NCI-H1930 (cell line): ENCODE results near the gene PGBD1.

Experiments
- DNase-seq, 2 experiments: peaks; one replicate each; lab custom pipeline; 2025; lab: John Stamatoyannopoulos, UW

PGBD1 gene, protein sequence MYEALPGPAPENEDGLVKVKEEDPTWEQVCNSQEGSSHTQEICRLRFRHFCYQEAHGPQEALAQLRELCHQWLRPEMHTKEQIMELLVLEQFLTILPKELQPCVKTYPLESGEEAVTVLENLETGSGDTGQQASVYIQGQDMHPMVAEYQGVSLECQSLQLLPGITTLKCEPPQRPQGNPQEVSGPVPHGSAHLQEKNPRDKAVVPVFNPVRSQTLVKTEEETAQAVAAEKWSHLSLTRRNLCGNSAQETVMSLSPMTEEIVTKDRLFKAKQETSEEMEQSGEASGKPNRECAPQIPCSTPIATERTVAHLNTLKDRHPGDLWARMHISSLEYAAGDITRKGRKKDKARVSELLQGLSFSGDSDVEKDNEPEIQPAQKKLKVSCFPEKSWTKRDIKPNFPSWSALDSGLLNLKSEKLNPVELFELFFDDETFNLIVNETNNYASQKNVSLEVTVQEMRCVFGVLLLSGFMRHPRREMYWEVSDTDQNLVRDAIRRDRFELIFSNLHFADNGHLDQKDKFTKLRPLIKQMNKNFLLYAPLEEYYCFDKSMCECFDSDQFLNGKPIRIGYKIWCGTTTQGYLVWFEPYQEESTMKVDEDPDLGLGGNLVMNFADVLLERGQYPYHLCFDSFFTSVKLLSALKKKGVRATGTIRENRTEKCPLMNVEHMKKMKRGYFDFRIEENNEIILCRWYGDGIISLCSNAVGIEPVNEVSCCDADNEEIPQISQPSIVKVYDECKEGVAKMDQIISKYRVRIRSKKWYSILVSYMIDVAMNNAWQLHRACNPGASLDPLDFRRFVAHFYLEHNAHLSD

DNA sequence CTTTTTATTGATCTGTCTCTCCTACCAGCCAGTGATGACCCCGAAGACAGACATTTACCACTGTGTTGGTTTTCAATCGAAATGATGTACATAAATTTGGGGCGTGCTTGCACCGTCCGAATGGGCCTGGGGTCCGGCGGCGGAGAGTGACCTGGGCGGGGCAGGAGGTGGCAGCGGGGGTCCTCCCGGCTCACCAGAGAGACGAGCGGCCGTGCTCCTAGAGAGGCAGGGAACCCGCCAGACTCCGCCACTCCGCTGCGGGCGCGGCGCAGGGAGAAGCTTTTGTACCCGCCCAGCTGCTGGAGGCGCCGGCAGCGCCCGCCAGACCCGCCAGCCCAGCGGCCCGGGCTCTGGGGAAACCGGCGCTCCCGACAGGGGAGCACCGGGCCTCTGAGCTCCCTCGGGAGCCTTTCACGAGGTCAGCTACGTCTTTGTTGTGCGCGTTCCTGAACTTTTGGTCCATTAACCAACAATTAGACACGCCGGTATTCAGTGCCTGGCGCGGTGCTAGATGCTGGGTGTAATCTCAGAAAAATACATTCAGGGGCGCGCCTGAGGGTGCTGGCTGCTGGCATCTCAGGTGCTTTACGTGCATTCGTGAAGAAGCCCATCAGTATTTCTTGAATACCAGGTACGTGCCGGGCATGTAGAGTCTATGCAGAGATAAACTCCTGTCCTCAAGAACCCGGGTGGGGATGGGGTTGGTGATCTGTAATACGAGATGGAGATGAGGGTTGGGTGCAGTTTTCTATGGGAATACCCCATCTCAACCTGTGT is at the start of gene PGBD1:
PGBD1 (plus strand) TSS at position 285 of the 777 bp plus-strand sequence. CDS start 2,242 bp downstream, outside the sequence.
- peak; percentile 76 to 84 for DNase-seq

DNA sequence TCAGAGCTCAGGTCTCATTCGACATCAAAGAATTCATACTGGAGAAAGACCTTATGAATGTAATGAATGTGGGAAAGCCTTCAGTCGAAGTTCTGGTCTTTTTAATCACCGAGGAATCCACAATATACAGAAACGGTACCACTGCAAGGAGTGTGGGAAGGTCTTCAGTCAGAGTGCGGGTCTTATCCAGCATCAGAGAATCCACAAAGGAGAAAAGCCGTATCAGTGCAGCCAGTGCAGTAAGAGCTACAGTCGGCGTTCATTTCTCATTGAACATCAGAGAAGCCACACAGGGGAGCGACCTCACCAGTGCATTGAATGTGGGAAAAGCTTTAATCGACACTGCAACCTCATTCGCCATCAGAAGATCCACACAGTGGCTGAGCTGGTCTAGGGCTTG is 48.6 kb upstream of the PGBD1 start:
- no peak for DNase-seq

DNA sequence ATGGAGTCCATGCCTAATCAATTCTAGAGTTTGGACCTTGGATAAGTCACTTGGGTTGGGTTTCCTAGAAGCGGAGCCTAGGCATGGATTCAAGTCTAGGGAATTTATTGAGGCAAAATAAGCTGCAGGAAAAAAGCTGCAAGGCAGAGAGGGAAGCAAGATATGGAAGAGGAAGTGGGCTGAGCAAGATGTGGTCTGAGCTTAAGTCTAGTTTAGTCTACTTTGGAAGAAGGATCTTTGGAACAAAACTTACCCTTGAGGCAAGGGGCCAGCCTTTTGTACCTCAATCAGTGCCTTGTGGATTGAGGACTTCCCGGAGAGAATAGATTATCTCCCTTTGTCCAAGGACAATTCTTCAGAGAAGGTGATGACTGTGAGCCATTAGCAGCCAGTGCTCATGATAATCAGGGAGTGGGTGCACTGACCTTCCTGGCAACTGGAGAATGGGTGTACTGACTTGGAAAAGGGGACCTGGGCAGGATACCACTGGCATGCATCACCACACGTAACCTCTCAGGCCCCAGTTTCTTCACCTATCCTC is 45.4 kb upstream of the PGBD1 start:
- no peak for DNase-seq

DNA sequence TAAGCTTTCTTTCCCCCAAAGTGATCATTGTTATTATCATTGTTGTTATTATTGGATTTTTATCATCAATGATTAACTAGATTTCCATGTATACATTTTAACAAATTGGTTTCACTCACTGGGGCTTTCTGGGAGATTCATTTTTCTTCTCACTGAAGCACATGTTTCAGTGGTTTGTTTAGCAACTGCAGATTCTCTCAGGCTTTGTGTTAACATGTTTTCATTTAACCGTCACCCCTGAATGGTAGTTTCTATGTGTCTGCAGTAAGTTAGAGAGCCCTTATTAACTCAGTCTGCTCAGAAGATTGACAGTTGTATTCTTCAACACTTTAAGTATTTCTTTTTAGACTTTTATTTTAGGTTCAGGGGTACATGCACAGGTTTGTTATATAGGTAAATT is 41.7 kb upstream of the PGBD1 start:
- DNase-seq = no peak

DNA sequence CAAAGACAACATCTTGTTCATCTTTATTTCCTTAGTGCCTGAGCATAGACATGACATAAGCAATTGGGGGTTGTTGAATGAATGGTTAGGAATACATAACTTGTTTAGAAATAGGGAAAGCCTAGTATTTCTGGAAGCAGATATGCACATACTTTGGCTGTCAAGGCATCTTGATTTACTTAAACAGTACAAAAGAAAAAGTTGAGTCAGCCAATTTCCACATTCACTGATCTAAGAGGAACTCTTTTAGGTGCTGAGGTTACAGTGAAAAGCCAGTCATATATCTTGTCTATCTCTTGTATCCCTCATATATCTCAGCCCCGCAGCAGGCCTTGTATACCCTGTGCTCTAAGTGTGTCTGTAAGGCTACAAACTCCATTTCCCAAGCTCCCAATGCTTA is 40.9 kb upstream of the PGBD1 start:
- DNase-seq = no peak

DNA sequence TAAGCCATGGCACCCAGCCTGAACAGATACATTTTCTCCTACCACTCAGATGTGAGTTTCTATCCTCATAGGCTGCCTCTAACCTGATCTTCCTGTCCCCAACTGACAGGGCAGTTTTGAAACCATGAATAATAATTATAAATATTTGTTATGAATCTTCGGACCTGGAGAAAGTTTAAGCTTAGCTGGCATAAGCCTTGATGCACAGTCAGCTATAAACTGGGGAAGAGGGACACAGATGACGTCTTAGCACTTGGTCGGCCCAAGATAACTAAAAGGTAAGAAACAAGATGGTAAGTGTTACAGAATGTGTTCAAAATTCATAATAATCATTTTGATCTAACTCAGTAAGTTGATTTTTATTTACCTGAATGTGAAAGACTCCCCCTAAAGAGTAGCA is 37.4 kb upstream of the PGBD1 start:
- no peak for DNase-seq

DNA sequence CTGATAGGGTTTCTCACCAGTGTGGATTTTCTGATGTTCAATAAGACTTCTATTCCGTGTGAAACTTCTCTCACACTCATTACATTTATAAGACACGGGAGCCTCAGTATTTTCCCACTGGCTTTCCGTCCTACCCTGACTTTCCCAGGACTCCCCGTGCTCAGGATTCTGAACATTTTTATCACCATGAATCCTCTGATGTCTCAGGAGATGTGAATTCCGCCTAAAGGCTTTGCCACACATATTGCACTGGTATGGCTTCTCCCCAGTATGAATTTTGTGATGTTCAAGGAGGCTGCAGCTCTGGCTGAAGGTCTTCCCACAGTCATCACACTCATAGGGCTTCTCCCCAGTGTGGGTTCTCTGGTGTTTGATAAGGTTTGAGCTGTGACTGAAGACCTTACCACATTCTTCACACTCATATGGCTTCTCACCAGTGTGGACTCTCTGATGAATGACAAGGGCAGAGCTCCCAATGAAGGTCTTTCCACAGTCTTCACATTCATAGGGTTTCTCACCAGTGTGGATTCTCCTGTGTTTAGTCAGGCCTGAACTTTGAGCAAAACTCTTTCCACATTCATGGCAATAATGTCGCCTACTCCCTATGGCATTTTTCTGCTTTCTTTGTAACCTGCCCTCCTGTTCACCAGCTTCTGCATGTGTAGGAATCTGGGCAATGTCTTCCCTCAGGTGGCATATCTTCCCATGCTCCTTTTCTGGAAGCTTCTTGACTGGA is 36.0 kb upstream of the PGBD1 start:
- no peak for DNase-seq

DNA sequence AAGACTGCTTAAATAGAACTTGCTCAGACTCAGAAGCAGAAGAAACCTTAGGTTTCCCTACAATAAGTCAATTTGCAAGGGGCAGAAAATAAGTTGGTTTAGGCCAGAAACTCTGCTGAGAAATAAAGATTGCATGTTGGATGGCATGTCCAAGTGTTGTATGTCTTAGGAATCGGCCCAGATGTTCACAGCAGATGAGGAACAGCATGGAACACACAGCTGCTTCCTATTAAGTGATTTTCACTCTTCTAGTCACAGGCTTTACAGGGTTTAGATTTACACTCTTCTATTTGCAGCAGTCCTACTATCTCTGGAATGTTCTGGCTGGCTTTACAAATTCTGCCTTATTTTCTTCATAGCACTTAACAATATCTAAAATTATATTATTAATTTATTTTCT is 32.5 kb upstream of the PGBD1 start:
- DNase-seq = no peak

DNA sequence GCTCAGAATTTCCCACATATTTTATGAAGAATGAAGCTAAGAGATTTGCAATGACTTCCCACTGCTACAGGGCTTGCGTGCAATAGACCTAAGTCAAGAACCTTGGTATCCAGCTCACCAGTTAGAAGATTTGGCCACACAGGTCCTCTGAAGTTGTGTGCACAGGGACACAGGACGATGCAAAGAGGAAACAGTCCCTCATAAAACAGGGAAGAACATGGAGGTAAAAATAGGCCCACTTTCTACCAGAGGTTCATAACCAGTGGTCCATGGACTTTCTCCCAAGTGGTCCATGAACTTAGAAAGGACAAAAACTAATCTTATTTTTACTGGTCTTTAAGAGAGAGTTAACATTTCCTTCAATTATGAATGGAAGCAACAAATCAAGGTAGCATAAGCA is 30.6 kb upstream of the PGBD1 start:
- DNase-seq = no peak

DNA sequence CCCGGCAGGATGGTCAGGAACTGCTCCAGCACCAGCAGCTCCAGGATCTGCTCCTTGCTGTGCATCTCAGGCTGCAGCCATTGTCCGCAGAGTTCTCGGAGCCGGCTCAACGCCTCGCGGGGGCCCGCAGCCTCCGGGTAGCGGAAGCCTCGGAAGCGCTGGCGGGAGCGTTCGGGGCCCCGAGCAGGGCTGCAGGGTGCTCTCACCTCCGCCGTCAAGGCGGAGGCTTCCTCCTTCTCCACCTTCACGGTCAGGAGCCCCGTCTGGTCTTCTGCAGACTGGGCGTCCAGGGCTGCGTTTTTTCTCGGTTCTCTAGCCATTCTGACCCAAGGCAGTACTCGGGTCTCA is 29.7 kb upstream of the PGBD1 start:
- no peak for DNase-seq

DNA sequence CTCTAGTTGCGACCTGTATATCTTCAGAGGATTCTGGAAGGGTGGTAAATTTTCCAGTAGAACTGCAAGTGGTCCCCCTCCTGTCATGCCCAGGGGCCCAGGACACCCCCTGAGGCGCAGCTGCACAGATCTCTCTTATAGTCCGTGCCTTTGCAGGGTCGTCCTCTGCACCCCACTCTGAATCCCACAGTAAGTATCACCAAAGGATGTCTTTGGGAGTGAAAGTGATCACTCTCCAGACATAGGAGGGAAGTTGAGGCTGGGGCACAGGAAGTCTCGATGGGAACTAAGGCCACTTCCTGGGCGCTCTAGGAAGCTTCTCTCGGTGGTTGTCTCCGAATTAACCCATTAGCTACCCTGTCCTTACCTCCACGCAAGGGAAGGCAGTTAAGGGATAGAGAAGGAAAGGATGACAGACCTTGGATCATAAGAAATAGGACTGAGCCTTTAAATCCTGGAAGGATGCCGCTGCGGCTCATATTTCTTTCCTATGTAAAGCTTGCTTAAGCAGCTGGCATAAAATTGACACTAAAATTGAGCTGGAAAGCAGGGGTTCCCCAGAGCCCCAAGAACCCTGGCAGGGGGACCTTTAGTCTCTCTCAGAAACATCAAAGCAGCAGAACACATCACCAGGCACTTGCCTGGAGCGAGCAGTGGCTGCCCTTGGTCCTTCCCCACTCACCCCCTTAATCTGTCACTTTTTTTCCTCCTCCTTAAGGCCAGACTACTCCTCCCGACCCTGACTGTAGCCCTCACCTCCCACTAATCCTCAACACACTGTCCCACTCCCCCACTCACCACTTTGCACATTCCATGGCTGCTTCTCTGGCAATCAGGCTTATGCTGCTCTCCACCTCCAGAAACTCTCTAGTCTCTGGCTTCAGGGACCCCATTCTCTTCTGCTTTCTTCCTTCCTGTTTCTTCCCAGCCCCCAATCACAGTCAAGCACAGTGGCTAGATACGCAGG is 29.1 kb upstream of the PGBD1 start, which contains the start of gene ZKSCAN4:
ZKSCAN4 (minus strand) TSS at position 261 of the 967 bp plus-strand sequence. CDS start 289 bp downstream, outside the sequence.
- peak; percentile 72 to 88 for DNase-seq

DNA sequence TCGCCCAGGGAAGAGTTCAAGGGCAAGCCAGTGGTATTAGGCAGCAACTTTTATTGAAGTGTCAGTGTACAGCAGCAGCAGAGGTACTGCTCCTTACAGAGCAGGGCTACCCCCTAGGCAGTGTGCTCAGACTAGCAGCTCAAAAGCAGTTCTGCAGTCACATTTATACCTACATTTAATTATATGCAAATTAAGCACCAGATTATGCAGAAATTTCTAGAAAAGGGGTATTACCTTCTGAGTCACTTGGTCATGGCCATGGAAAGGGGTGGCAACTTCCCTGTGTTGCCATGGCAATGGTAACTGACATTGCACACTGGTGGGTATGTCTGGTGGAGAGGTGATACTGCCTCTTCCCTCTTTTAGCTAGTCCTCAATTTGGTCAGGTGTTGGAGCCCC is 27.3 kb upstream of the PGBD1 start:
- DNase-seq = no peak

DNA sequence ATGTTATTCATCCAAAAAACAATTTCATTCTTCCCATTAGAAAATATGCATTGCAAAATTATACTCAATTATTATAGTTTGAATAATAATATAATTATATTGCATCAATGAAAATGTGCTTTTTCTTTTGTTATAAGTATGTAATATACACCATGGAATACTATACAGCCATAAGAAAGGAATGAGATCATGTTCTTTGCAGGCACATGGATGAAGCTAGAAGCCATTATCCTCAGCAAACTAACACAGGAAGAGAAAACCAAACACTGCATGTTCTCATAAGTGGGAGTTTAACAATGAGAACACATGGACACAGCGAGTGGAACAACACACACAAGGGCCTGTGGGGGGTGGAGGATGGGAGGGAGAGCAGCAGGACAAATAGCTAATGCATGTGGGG is 24.3 kb upstream of the PGBD1 start:
- DNase-seq = no peak

DNA sequence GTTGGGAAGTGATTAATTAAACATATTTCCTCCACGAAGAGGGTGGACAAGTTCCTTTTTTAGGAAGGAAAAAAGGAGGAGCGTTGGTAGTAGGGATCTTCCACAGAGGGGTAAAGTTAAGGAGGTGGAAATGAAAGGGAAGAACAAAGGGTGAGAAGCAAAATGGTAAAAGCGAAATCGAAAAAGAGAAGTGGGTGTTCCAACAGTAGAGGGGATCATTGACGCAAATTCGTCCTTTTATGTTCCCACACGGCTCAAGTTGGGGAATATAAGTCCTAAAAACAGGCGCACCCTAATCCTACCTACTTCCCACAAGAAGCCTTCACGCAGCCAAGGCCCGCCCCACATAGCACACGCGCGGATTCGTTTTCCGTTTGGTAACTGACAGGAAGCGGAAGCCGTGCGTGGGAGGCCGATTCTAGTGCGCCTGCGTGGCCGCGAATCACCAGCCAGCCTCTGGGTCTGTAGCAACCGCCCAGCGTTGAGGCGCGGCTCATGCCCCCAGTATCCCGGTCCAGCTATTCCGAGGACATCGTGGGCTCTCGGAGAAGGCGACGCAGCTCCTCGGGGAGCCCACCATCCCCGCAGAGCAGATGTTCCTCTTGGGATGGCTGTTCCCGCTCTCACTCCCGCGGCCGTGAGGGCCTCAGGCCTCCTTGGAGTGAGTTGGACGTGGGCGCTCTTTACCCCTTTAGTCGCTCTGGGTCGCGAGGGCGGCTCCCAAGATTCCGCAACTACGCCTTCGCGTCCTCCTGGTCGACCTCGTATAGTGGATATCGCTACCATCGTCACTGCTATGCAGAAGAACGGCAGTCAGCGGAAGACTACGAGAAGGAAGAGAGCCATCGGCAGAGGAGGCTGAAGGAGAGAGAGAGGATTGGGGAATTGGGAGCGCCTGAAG is 22.2 kb upstream of the PGBD1 start, which contains the start of gene NKAPL:
NKAPL (plus strand) TSS at position 421 of the 901 bp plus-strand sequence; CDS start at position 496, 75 bp downstream.
- DNase-seq = no peak

DNA sequence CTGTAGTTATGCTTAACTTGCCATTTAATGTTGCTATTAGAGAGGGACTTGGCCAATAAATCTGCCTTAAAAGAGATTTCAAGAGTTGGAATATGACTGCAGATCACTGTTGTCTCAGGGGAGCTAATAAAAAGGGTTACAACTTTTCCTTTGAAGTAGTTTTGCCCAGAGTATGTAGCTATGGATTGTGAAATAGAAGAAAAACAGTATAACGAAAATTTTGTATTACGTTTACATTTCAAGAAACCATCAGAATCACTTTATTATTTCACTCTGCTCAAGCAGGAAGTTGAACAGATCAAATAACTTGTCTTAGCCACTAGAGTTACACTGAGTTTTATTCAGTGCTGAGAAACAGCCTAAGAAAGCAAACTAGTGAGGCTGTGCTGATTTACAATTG is 17.4 kb upstream of the PGBD1 start:
- no peak for DNase-seq

DNA sequence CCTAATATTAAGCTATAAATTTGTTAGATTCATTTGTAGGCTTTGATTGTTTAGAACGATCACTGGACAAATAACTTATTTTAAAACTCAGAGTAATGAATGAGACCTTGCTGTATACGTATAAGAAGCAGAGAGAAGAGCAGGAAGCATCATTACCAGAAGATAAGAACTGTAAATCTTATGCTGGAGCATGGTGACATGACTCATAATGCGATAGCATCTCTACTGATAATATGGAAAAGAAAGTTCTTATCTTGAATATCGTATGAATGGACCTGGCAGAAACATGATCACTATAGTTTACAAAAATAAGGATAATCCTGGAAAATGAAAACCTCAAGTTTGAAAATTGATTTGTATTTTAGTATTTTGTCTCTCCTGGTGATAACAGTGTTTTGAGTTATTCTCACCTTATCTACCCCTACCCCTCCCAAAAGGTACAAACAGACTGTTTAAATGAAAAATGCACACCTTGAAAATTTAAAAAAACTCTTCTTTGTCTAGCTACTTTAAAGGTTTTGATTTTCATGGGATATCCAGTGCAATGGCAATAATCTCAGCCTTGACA is 16.5 kb upstream of the PGBD1 start:
- no peak for DNase-seq

DNA sequence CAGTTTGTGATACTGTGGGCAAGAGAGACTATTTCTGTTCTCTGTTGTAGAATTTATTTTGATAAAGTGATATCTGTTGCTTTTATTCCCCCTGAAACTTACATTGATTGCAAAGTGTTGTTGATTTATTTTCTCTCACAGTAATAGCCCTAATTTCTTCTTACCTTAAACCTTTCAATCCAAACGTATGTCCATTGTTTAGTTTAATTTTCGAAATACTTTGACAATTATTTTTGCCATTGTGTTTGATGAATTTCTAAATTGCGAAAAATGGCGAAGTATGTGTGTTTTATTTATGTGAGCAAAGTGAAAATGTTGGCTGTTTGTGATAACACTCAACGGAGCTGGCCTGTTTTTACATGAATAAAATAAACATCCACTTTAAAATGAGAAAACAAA is 14.8 kb upstream of the PGBD1 start:
- DNase-seq = no peak

DNA sequence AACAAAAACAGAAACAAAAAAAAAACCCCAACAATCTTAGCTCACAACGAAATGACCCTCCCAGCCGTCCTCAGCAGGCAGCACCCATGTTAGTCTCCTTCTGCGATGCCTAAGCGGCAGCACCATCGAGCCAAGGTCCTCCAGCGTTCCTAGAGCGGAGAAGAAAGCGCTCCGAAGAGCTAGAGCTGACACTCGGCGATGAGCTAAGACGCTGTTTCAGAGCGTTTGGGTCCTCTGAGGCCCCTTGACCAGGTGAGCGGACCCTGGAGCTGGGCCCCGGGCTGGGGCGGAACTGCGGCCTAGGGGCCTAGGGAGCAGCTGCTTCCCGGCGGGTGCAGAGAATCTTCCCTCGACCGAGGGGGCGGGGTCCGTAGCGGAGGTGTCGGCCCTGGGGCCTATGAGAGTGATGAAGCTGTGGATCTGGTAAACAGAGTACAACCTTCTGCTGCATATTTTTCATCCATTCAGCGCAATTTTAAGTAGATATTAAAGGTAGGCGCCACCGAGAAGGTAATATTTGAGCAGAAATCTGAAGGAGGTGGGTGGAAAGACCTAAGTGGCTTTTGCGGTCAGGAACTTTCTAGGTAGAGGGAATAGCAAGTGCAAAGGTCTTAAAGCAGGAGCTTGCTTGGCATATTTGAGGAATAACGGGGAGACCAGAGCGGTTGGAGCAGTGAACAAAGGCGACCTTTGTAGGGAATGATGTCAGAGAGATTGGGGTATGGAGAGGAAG is 14.2 kb upstream of the PGBD1 start, which contains the start of gene ZSCAN26:
ZSCAN26 (plus strand) TSS at position 182 of the 733 bp plus-strand sequence. CDS start 4,777 bp downstream, outside the sequence.
- peak; percentile 71 to 91 for DNase-seq
